Activated T-helper 9 cell treated with anti-CD3 and anti-CD28 coated beads, Interleukin-2, amount 50 U/mL, for 16 hours (primary cell): ENCODE measurements around the gene SMC1B.
"Not testable (repeated sequence)": the region's sequence is repeated elsewhere in the genome, so short reads cannot be mapped to it uniquely, and the experiment has no call there.

Experiments
- DNase-seq: peaks from one replicate; pipeline ENCODE4 v3.0.0-alpha.2; 2020; ENCODE audit warnings: low read depth

The SMC1B gene

DNA sequence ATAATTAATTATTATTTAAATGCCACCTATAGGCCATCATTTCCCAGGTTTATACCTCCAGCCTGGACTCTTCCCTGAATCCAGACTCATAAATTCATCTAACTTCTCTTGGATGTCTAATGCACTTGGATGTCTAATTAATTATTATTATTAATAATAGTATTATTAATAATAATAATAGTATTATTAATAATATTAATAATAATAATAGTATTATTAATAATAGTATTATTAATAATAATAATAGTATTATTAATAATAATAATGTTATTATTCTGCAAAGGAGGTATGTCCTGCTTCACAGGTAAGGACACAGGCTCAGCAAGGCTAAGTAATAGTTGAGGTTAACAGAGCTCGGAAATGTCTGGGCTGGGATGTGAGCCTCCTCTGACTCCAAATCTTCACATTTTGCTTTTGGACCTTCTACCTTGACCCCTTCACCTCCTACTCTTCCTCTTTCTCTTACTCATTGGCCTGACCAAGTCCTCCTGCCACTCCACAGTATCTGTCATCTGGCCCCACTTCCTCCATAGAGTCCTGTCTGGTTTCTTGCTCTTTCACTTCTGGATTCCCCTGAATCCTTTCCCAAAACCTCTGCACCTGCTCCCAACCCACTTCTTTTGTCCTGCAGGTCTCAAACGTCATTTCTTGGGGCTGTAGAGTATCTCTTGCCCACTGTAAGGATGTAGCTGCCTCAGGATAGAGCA is 8.1 kb upstream of the SMC1B start:
- no peak for DNase-seq

DNA sequence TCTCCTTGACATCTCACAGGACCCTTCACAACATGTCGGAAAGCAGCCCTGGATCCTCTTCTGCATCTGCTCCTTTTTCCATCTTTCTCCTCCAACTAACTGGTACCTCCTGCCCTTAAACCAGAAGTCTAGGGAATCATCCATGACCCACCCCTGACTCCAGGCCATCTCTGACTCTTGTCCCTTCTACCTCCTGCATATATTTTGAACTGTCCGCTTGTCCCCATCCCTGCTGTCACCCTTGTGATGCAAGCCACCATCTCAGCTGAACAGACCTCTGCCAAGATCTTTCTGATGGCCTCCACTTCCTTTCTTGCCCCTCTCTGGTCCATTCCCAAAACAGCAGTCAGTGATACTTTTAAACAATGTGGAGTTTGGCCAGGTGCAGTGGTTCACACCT is 7.1 kb upstream of the SMC1B start:
- DNase-seq, result no peak

DNA sequence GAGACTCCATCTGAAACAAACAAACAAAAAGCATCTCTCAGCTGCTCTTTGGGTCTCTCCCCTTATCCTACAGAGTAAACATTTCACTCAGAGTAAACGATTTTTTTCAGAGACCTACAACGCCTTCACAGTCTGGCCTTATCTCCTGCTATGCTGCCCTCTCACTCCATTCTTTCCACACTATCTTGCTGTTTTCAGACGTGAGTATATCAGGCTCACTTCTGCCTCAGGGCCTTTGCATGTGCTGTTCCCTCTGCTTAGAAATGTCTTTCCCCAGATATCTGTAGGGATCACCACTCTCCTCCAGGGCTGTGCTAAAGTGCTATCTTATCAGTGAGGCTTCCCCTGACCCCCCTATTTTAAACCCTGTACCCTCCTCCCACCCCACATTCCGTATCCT is 6.6 kb upstream of the SMC1B start:
- no peak for DNase-seq

DNA sequence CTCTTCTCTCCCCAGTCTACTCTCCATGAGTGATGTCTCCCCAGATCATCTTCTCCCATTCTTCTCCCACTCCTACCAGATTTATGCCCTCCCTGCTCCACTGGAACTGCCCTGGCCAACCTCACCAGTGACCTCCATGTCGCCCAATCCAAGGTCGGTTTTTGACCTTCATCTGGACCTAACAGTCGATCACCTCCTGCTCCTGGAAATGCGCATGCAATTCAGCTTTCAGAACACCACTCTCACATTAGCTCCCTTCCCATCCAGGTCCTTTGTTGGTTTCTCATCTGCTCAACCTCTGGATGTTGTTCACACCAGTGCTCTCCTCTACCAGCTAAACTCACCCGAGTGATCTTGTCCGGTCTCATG is 5.4 kb upstream of the SMC1B start:
- DNase-seq, result no peak

DNA sequence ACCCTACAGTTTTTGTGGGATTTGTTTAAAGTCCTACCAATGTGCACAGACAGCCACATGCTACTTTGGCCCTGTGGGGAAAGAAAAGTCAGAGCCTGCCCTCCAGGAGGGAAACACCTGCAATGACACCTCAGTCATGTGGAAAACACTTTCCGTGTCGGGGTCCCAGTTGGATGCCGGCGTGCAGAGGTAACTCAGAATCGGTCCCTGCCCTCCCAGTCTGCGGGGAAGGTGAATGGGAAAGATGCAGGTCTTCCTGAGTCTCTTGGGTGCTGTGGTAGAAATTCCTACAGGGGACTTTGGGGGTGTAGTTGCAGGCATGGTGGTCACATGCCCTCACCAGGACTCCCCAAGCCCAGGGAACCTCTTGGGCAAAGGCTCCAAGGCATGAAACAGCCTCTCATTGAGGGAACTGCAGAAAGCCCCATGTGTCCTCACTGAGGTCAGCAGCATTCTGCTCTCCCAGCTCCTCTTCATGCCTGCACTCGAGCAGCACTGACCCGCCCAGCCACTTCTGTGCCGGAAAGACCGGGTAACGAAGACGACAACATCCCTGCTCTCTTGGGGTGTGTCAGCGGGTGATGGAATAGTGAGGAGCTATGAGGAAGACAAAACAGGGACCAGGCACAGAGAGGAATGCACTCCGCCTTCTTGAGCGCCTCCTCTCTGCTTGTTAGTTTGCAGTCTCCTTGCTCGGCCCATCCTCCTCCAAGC is 4.8 kb upstream of the SMC1B start:
- no peak for DNase-seq

DNA sequence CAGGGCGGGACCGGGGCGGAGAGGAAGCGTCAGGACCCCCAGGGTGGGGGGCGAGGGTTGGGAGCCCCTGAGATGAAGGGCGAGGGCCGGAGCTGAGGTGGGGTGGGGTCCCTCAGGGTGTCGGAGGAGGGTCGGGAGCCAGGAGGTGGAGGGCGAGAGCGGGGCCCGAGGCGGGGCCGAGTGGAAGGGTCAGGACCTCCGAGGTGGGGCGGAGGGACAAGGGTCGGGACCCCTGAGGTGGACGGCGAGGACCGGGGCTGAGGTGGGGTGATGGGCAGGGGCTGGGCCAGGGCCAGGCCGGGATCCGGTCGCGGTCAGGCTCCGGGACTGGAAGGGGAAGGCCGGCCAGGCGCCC is 409 bp downstream of the SMC1B start:
- no peak for DNase-seq

DNA sequence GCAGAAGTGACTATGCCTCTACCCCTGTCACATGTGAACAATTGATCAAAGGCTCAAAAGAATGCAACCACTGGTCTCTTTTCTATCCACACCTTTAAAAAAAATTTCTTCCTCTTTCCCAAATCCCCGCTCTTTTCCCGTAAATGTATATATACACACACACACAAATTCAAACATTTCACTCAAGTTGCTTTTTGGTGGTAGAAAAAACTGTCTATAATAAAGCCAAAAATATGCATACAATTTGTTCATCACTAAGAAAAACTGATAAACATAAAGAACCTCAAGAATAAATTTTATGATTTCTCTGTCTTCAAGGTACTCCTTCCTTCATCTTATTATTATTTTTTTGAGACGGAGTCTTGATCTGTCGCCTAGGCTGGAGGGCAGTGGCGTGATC is 5.6 kb downstream of the SMC1B start:
- no peak for DNase-seq

- DNase-seq, result no peak
Observed at GRCh38 chr22:45402466-45402985, 10.9 kb downstream of the SMC1B start.

DNA sequence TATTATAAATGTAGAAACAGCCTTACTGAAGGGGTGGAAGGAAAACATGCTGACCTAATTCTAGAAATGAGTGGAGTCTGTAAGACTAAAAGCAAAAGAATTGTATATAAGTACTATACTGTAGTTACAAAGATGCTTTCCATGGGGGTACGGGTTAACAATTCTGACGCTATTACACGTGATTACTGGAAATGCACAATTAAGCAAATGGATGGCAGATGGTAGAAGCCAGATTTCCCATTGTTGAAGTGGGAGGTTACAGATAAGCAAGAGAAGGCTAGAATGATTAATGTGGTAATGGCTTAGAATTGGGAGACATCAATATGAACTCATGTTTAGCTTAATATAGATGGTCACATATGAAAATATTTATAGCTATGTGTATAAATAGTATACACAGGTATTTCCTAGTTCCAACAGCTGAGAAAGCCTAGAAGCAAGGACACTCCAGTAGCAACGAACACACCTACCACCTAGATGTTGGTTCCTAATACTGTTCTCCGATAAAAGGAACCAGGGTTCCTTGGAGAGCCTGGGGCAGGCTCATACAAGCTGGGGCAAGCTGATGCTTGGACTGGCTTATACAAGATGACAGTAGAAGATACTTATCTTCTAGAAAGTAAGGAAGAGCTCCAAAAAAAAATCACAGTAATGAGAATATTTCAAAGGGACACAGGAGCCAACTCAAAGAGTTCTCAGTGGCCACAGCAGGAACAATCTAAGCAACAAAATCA is 13.5 kb downstream of the SMC1B start:
- no peak for DNase-seq

DNA sequence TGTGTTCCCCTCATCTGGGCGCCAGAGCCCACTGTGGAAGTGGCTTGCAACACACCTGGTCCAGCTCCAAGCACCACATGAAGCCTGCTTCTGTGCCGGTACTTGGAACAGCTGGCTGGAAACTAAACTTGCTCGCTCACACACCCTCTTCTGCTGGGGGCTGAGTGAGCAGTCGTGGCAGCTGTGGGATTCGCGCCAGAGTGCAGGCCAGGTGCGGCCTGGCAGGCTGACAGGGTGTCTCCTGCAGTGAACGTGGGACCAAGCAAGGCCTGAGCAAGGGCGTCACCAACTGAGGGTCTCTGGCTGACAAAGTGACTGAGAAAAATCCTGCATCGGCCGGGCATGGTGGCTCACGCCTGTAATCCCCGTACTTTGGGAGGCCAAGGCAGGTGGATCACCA is 15.2 kb downstream of the SMC1B start:
- DNase-seq, result no peak

DNA sequence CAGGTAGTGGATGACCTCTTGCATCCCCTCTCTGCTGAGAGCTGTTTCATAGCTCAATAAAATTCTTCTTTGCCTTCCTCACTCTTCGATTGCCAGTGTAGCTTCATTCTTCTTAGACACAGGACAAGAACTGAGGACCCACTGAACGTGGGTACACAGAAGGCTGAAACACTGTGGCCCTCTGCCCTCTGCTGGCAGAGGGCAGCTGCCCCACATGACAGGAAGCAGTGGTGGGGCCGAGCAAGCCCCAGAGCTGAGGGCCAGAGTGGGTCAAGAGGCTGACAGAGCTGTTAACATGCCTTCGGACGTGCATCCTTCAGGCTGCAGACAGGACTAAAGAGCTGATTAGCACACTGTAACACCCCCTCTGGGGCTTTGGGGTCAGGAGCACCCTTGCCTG is 15.6 kb downstream of the SMC1B start:
- DNase-seq, result no peak

GRCh38 chr22:45389546-45389945 is 23.9 kb downstream of the SMC1B start:
- DNase-seq, result no peak

DNA sequence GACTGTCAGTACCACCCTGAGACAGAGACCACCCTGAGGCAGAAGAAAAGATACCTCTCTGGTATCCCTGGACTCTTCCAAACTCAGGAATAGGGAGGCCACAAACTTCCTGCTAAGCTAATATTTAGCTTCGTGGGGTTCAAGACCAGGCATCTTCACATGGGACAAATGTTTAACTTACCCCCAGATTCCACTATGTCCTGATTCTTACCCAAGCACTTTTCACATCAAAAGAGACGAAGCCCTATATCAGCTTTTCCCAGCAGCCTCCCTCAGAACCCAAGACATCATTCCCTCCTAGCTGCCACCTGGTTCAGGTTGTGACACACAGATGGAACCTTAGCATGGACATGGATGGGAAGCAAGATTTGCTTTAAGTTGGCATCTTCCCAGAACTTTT is 32.1 kb downstream of the SMC1B start:
- no peak for DNase-seq

DNA sequence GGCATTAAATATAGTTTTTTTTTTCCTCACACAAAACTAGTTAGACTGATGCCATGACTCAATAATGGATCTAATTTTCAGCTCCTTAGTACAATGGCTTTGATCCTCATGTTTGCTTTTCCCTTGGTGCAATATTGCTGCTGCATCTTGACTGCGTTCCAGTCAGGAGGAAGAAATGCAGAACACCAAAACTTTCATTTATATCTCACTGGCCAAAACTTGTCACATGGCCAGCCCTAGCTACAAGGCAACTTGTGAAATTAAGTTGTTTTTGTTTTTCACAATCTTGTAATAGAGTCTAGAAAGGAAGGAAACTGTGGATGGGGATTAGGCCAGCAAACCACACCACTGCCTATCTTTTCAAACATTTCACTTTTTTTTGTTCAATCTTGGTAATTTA is 36.7 kb downstream of the SMC1B start:
- no peak for DNase-seq

- DNase-seq, result no peak
Observed at GRCh38 chr22:45376009-45376408, 37.4 kb downstream of the SMC1B start.

DNA sequence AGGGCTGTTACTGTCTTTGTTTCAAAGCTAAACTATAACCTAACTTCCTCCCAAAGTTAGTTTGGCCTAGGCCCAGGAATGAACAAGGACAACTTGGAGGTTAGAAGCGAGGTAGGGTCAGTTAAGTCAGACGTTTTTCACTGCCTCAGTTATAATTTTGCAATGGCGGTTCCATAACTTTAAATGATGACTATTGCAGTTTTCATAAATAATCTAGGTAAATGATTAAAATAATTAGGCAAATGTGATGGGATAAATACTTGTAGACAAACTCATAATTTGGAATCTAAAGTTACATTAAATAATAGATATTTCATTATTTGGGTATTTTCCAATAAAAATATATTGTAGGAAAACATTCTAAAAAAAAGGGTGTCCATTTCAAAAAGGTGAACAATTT is 39.8 kb downstream of the SMC1B start:
- DNase-seq, result not testable (repeated sequence)

DNA sequence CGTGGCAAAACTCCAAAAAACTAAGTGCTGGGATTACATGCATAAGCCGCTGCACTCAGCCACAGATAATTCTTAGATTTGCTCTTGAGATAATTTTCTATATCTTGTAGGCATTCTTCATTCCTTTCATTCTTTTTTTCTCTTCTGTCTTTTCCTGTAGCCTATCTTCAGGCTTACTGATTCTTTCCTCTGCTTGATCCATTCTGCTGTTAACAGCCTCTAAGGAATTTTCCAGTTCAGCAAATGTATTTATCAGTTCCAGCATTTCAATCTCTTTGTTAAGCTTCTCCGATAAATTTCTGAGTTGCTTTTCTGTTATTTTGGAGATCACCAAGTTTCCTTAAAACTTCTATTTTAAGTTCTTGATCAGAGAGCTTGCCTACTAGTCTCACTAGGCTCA is 46.7 kb downstream of the SMC1B start:
- DNase-seq, result no peak

- no peak for DNase-seq
Observed at GRCh38 chr22:45359627-45360026, 53.8 kb downstream of the SMC1B start.

DNA sequence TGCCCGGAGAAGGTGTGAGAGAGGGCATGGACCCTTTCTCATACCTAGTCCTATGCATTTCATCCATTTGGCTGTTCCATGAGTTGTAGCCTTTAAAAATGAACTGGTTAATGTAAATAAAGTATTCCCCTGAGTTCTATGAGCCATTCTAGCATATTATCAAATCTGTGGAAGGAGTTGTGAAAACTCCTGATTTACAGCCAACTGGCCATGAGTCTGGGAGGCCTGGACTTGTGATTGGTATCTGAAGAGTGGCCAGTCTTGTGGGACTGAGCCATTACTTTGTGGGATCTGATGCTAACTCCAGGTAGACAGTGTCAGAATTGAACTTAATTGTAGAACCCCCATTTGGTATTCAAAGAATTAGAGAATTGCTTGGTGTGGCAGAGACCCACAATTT is 55.3 kb downstream of the SMC1B start:
- no peak for DNase-seq

DNA sequence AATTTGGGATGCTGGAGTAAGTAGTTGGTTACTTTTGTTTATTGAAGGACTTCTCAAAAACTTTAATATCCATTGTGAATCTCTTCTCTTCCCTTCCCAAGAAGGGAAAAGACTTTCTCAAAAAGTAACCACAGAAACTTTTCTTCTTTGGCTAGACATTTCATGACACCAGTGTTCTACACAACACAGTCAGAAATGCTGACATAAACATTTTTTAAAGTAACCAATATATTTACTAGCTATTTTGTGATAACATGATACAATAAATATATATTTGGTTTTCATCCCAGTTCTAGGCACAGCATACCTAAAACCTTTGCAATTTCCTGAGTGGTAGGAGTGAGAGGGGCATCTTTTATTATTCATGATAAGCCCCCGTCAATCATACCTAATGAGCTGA is 55.9 kb downstream of the SMC1B start:
- DNase-seq, result no peak

DNA sequence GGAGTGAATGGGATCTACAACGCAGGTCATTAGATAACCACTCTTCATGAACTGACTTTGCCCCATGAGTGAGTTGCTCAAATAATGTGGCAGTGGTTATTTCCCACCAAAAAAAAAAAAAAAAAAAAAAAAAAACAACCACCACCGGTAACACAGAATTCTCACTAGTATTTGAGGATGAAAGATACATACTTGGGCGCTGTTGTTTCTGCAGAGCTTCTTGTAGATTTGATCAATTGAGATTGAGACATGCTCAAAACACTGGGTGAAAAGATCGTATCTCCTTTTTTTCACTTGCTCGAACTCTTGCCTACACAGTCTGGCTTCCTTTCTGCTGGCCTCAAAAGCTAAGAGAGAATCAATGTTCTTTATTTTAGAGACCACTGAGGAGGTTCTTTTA is 59.6 kb downstream of the SMC1B start:
- no peak for DNase-seq

GRCh38 chr22:45352757-45353156 is 60.6 kb downstream of the SMC1B start:
- not testable (repeated sequence) for DNase-seq

DNA sequence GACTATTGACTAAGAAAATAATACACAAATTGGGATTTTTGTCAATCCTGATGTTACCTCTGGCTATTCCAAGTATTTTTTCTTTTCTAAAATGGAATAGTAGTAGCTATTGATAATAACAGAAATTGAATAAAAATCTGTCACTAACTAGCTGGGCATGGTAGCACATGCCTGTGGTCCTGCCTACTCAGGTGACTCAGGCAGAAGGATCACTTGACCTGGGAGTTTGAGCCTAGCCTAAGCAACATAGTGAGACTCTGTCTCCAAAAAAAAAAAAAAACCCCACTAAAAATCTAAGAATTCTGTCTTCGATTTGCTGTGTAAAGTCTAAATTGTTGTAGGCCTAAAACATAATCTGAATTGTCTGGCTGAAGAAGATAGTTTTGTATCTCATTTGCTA is 61.4 kb downstream of the SMC1B start:
- no peak for DNase-seq
